Spleen (tissue), 11 donors: Measurements from ENCODE around the gene SVOP. TPM values are rescaled to one million over a fixed set of nuclear protein-coding genes. Genes with fewer than 3 reads are reported as not detected.

ENCODE experiments used
- DNase-seq: peaks from one replicate; pipeline ENCODE4 v3.0.0-alpha.2; 2020
- H3K27ac ChIP-seq, 8 donors: fragments of 200-600 bp; sonication (generic) in 7 of 8; 1 replicate in 4 of 8; 2 replicates in 4 of 8; pipeline versions ENCODE4 v1.5.0 to v1.8.0; 2016 to 2021; ENCODE audit warnings: inconsistent platforms in 4 of 8, mild to moderate bottlenecking in 4 of 8, moderate library complexity in 1 of 8
- H3K27me3 ChIP-seq, 7 donors: fragments of 200-600 bp; sonication (generic) in 6 of 7; replicated peaks in 1 of 7; 1 replicate in 4 of 7; 2 replicates in 3 of 7; pipeline versions ENCODE4 v1.5.0 to v1.8.0; 2016 to 2021; ENCODE audit warnings: inconsistent platforms in 3 of 7, mild to moderate bottlenecking in 1 of 7
- H3K36me3 ChIP-seq, 6 donors: fragments of 200-600 bp; sonication (generic) in 5 of 6; 1 replicate in 4 of 6; 2 replicates in 2 of 6; pipeline versions ENCODE4 v1.5.0 to v1.8.0; 2016 to 2021; ENCODE audit warnings: inconsistent platforms in 2 of 6
- H3K4me1 ChIP-seq, 6 donors: fragments of 200-600 bp; sonication (generic) in 5 of 6; 1 replicate in 3 of 6; 2 replicates in 3 of 6; pipeline versions ENCODE4 v1.5.0 to v1.8.0; 2016 to 2021; ENCODE audit warnings: inconsistent platforms in 3 of 6
- H3K4me3 ChIP-seq, 8 donors: fragments of 200-600 bp; sonication (generic) in 7 of 8; 1 replicate in 4 of 8; 2 replicates in 4 of 8; pipeline versions ENCODE4 v1.5.0 to v1.8.0; 2016 to 2021; ENCODE audit warnings: inconsistent platforms in 4 of 8, mild to moderate bottlenecking in 4 of 8, moderate library complexity in 2 of 8
- H3K9me3 ChIP-seq, 8 donors: fragments of 200-600 bp; sonication (generic) in 7 of 8; 1 replicate in 4 of 8; 2 replicates in 4 of 8; pipeline versions ENCODE4 v1.5.0 to v1.8.0; 2016 to 2021; ENCODE audit warnings: inconsistent platforms in 4 of 8
- CTCF ChIP-seq, 11 experiments: fragments of 200-600 bp in 7 of 11; fragments of 450-650 bp in 4 of 11; sonication (generic) in 4 of 11; IDR thresholded peaks in 8 of 11; conservative IDR thresholded peaks in 3 of 11; 1 replicate in 7 of 11; 2 replicates in 4 of 11; pipeline versions ENCODE4 v1.4.0 to v1.8.0; 2016 to 2021; ENCODE audit warnings: antibody characterized with exemption in 11 of 11, inconsistent platforms in 4 of 11, mild to moderate bottlenecking in 1 of 11
- POLR2A ChIP-seq, 3 donors: fragments of 450-650 bp; IDR thresholded peaks; one replicate each; pipeline ENCODE4 v1.5.1; 2017; ENCODE audit warnings: antibody characterized with exemption in 3 of 3, mild to moderate bottlenecking in 1 of 3
- POLR2AphosphoS5 ChIP-seq, 3 donors: sonication (generic); formaldehyde crosslinking; IDR thresholded peaks; one replicate each; pipeline ENCODE4 v1.5.1; 2017; ENCODE audit warnings: antibody characterized with exemption in 3 of 3
- WGBS, 5 donors: extraction: QIAGEN DNeasy Blood & Tissue Kit in 3 of 5; methylation state at CpG; one replicate each; pipeline versions ENCODE4 v1.1.5 to v1.1.7; 2013 to 2018; 5-methylcytosine and 5-hydroxymethylcytosine counted together
- intact Hi-C: fragments of 100-400 bp; cut with DNase I; formaldehyde crosslinking; loops from one replicate; pipeline ENCODE4 v1.15.0; 2023; ENCODE audit warnings: low total_unique reads
- polyA plus RNA-seq, 3 donors: library from polyadenylated mRNA; stranded (reverse); fragments of 200-250 nt; gene quantifications; one replicate each; pipeline ENCODE4 v1.2.1, GENCODE V29; 2013
- total RNA-seq, 7 donors: library from RNA; depleted of rRNA in 3 of 7; stranded (reverse); fragments of >200 nt in 3 of 7; fragmentation: NEBNext Ultra II Directional in 4 of 7; extraction: Animal tissue kit (Norgen Biotek cat#: 25700) in 4 of 7; gene quantifications; one replicate each; pipeline versions ENCODE4 v1.1.0 to v1.2.1, GENCODE V29; 2016 to 2021
- donor health status: healthy with polysubstance abuse.
- donor health status: DM: no; HTN: no; CAD: no; lungs with moderate emphysema.
- donor health status: DM: no; HTN: no; CAD: no.
- donor health status: Bipolar disorder and iron deficiency.
- donor health status: healthy.
- donor health status: DM: no; HTN: no; CAD: no.
- donor health status: DM: yes; HTN: yes; CAD: no.

SVOP gene
- total and polyA plus RNA-seq, 10 donors: not detected

- Histone ChIP-seq H3K36me3 (no peaks in the 10 kb centered on the region), H3K27me3 (no peaks in the 10 kb centered on the region), H3K4me3 (no peak overlapping the region), H3K4me1 (peaks cover 0 to 11% (median 0%) of the 10 kb centered on the region in 6 donors), H3K9me3 (no peaks in the 10 kb centered on the region), H3K27ac (no peak overlapping the region)
- intact Hi-C loops: no loop called here
- 79 to 86% (median 84%) methylated on average over 4 to 6 of the region's 6 CpGs for WGBS, 5 donors
- no peak for DNase-seq
- no peak for TF ChIP-seq CTCF (IDR thresholded peaks at IDR 0.05 in 8 of 11, conservative IDR thresholded peaks at IDR 0.05 in 3 of 11)
- no peak for TF ChIP-seq POLR2A (IDR thresholded peaks at IDR 0.05)
- TF ChIP-seq POLR2AphosphoS5 (IDR thresholded peaks at IDR 0.05): no peak
Observed at GRCh38 chr12:108911915-108912314, 109.0 kb downstream of the SVOP start.

- no peak overlapping the region for H3K27ac ChIP-seq
- H3K27me3 ChIP-seq: no peaks in the 10 kb centered on the region
Observed at GRCh38 chr12:108910336-108910735, 110.5 kb downstream of the SVOP start.

GRCh38 chr12:108907839-108908351 is 113.0 kb downstream of the SVOP start:
- WGBS, 5 donors: 13 to 26% (median 19%) methylated on average over 2 of the region's 2 CpGs
- H3K27ac ChIP-seq: peak overlapping the region in 4 of 8 donors; percentile 25 to 33 (median 28)
- peak; percentile 13 for DNase-seq
- H3K4me3 ChIP-seq: no peak overlapping the region
- no peak for TF ChIP-seq POLR2A (IDR thresholded peaks at IDR 0.05)
- no peak for TF ChIP-seq CTCF (IDR thresholded peaks at IDR 0.05 in 8 of 11, conservative IDR thresholded peaks at IDR 0.05 in 3 of 11)
- no peak for TF ChIP-seq POLR2AphosphoS5 (IDR thresholded peaks at IDR 0.05)
- H3K4me1 ChIP-seq: peaks cover 8 to 38% (median 25%) of the 10 kb centered on the region in 6 donors
- no peaks in the 10 kb centered on the region for H3K27me3 ChIP-seq
- no peaks in the 10 kb centered on the region for H3K36me3 ChIP-seq
- intact Hi-C loops: no loop called here
- no peaks in the 10 kb centered on the region for H3K9me3 ChIP-seq

More at GRCh38 chr12:108910336-108910735, 110.5 kb downstream of the SVOP start:
- intact Hi-C loops: no loop called here
- Histone ChIP-seq H3K9me3 (no peaks in the 10 kb centered on the region), H3K36me3 (no peaks in the 10 kb centered on the region), H3K4me1 (peaks cover 2 to 27% (median 9%) of the 10 kb centered on the region in 6 donors), H3K4me3 (no peak overlapping the region)
- TF ChIP-seq CTCF (IDR thresholded peaks at IDR 0.05 in 8 of 11, conservative IDR thresholded peaks at IDR 0.05 in 3 of 11) (no peak), POLR2A (IDR thresholded peaks at IDR 0.05) (no peak), POLR2AphosphoS5 (IDR thresholded peaks at IDR 0.05) (no peak)
- WGBS, 5 donors: 79 to 90% (median 82%) methylated on average over 5 of the region's 5 CpGs
- no peak for DNase-seq

- Histone ChIP-seq H3K4me1 (peaks cover 8 to 38% (median 25%) of the 10 kb centered on the region in 6 donors), H3K27me3 (no peaks in the 10 kb centered on the region), H3K9me3 (no peaks in the 10 kb centered on the region), H3K36me3 (no peaks in the 10 kb centered on the region), H3K27ac (peak overlapping the region in 1 of 8 donors; percentile 1), H3K4me3 (no peak overlapping the region)
- TF ChIP-seq CTCF (IDR thresholded peaks at IDR 0.05 in 8 of 11, conservative IDR thresholded peaks at IDR 0.05 in 3 of 11) (no peak), POLR2A (IDR thresholded peaks at IDR 0.05) (no peak), POLR2AphosphoS5 (IDR thresholded peaks at IDR 0.05) (no peak)
- no peak for DNase-seq
- intact Hi-C loops: no loop called here
- WGBS, 5 donors: 78 to 88% (median 82%) methylated on average over 2 of the region's 2 CpGs
Observed at GRCh38 chr12:108906971-108907370, 113.9 kb downstream of the SVOP start.
